HepG2 (cell line): ENCODE results near the gene ZACN. TPM values are rescaled to one million over a fixed set of nuclear protein-coding genes. Genes with fewer than 3 reads are reported as not detected.
A peak's percentile ranks its signal among the peaks of the same experiment; 100 is the strongest.

Source experiments
- ATF7 ChIP-seq, 2 experiments: fragments of 450-650 bp in 1 of 2; sonication (generic) in 1 of 2; formaldehyde crosslinking in 1 of 2; IDR thresholded peaks; 2 replicates each; pipeline versions ENCODE4 v1.4.0 to v1.6.1; 2016 to 2020; ENCODE audit warnings: antibody characterized with exemption in 1 of 2, mild to moderate bottlenecking in 1 of 2, missing genetic modification reagents in 1 of 2
- DMAP1 ChIP-seq: IDR thresholded peaks from 2 replicates; pipeline ENCODE4 v1.6.1; 2016
- ESRRA ChIP-seq: sonication (generic); formaldehyde crosslinking; IDR thresholded peaks from 2 replicates; pipeline ENCODE4 v1.5.1; 2020; ENCODE audit warnings: mild to moderate bottlenecking, low read depth, missing genetic modification reagents
- FOXC1 ChIP-seq: sonication (generic); formaldehyde crosslinking; IDR thresholded peaks from 2 replicates; pipeline ENCODE4 v1.8.0; 2022; ENCODE audit warnings: mild to moderate bottlenecking, missing genetic modification reagents, borderline replicate concordance
- IRF1 ChIP-seq: sonication (generic); formaldehyde crosslinking; IDR thresholded peaks from 2 replicates; pipeline ENCODE4 v1.4.0; 2020; ENCODE audit warnings: low read depth, mild to moderate bottlenecking, missing genetic modification reagents
- ISL2 ChIP-seq: sonication (generic); formaldehyde crosslinking; IDR thresholded peaks from 2 replicates; pipeline ENCODE4 v1.5.0; 2020; ENCODE audit warnings: missing genetic modification reagents
- MYC ChIP-seq: sonication (generic); formaldehyde crosslinking; IDR thresholded peaks from 2 replicates; pipeline ENCODE4 v1.9.0; 2021; ENCODE audit warnings: missing genetic modification reagents, borderline replicate concordance
- NCOA2 ChIP-seq: sonication (generic); formaldehyde crosslinking; IDR thresholded peaks from 2 replicates; pipeline ENCODE4 v1.8.0; 2022; ENCODE audit warnings: inconsistent platforms
- RARG ChIP-seq: sonication (generic); formaldehyde crosslinking; IDR thresholded peaks from 2 replicates; pipeline ENCODE4 v1.4.0; 2020; ENCODE audit warnings: low read depth, mild to moderate bottlenecking, missing genetic modification reagents
- TAF1 ChIP-seq: sonication (generic); formaldehyde crosslinking; IDR thresholded peaks from 2 replicates; pipeline ENCODE4 v1.4.0; 2020; ENCODE audit warnings: missing genetic modification reagents
- ZNF251 ChIP-seq: sonication (generic); formaldehyde crosslinking; IDR thresholded peaks from 2 replicates; pipeline ENCODE4 v1.9.0; 2021; ENCODE audit warnings: mild to moderate bottlenecking, missing genetic modification reagents
- ZNF441 ChIP-seq: sonication (generic); formaldehyde crosslinking; IDR thresholded peaks from 2 replicates; pipeline ENCODE4 v1.7.0; 2021; ENCODE audit warnings: missing genetic modification reagents, borderline replicate concordance
- ZNF605 ChIP-seq: sonication (generic); formaldehyde crosslinking; IDR thresholded peaks from 2 replicates; pipeline ENCODE4 v1.8.0; 2022; ENCODE audit warnings: mild to moderate bottlenecking, missing genetic modification reagents
- ZNF616 ChIP-seq: sonication (generic); formaldehyde crosslinking; IDR thresholded peaks from 2 replicates; pipeline ENCODE4 v1.5.0; 2020; ENCODE audit warnings: low read depth, mild to moderate bottlenecking, missing genetic modification reagents
- ZNF841 ChIP-seq: sonication (generic); formaldehyde crosslinking; IDR thresholded peaks from 2 replicates; pipeline ENCODE4 v1.8.1; 2023; ENCODE audit warnings: missing genetic modification reagents, borderline replicate concordance
- polyA plus RNA-seq, 8 experiments: library from polyadenylated mRNA; depleted of rRNA in 3 of 8; stranded (reverse) in 7 of 8; unstranded in 1 of 8; fragments of >200 nt; fragmentation: Illumina TruSeq in 4 of 8; extraction: Trizol in 4 of 8; gene quantifications; 2 replicates each; pipeline versions ENCODE4 v1.2.1 to v1.2.3, GENCODE V29; 2011 to 2016; ENCODE audit warnings: low read depth in 4 of 8, missing spikeins in 1 of 8, mixed read lengths in 1 of 8; ENCODE audit not compliant: insufficient read depth in 1 of 8
- total RNA-seq, 5 experiments: library from RNA; depleted of rRNA; stranded (reverse); fragments of >200 nt; fragmentation: Illumina TruSeq; extraction: Trizol; gene quantifications; 2 replicates each; pipeline ENCODE4 v1.2.3, GENCODE V29; 2016; ENCODE audit warnings: low read depth in 1 of 5
- TF ChIP-seq, protein P1 (sequence below): IDR thresholded peaks from 2 replicates; pipeline ENCODE4 v1.4.0; 2020; ENCODE audit warnings: mild to moderate bottlenecking, missing genetic modification reagents
- TF ChIP-seq, protein P2 (sequence below): sonication (generic); formaldehyde crosslinking; IDR thresholded peaks from 2 replicates; pipeline ENCODE4 v1.9.0; 2021; ENCODE audit warnings: missing genetic modification reagents, borderline replicate concordance
- TF ChIP-seq, protein P3 (sequence below): sonication (generic); formaldehyde crosslinking; IDR thresholded peaks from 2 replicates; pipeline ENCODE4 v1.4.0; 2020; ENCODE audit warnings: missing genetic modification reagents, mild to moderate bottlenecking, borderline replicate concordance

The ZACN gene
- total and polyA plus RNA-seq, 2 of the 13 experiments (the other 11 are each of a cell fraction or from before 2014, with no cell fraction given), result 0.11 to 0.15 TPM

GRCh38 chr17:76072148-76072858 is 6.7 kb upstream of the ZACN start, which contains the start of gene SRP68 (continued):
- TF ChIP-seq, protein P1, sequence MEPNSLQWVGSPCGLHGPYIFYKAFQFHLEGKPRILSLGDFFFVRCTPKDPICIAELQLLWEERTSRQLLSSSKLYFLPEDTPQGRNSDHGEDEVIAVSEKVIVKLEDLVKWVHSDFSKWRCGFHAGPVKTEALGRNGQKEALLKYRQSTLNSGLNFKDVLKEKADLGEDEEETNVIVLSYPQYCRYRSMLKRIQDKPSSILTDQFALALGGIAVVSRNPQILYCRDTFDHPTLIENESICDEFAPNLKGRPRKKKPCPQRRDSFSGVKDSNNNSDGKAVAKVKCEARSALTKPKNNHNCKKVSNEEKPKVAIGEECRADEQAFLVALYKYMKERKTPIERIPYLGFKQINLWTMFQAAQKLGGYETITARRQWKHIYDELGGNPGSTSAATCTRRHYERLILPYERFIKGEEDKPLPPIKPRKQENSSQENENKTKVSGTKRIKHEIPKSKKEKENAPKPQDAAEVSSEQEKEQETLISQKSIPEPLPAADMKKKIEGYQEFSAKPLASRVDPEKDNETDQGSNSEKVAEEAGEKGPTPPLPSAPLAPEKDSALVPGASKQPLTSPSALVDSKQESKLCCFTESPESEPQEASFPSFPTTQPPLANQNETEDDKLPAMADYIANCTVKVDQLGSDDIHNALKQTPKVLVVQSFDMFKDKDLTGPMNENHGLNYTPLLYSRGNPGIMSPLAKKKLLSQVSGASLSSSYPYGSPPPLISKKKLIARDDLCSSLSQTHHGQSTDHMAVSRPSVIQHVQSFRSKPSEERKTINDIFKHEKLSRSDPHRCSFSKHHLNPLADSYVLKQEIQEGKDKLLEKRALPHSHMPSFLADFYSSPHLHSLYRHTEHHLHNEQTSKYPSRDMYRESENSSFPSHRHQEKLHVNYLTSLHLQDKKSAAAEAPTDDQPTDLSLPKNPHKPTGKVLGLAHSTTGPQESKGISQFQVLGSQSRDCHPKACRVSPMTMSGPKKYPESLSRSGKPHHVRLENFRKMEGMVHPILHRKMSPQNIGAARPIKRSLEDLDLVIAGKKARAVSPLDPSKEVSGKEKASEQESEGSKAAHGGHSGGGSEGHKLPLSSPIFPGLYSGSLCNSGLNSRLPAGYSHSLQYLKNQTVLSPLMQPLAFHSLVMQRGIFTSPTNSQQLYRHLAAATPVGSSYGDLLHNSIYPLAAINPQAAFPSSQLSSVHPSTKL, result peak; percentile 71
- no peak for TF ChIP-seq ZNF251
- peak; percentile 97 for TF ChIP-seq TAF1
- peak; percentile 92 for TF ChIP-seq IRF1 (CRISPR knock-in tag)
- peak; percentile 79 for TF ChIP-seq DMAP1 (CRISPR knock-in tag)
- TF ChIP-seq RARG, result 0 out of 2 replicates have a peak, but pooled peaks have one; percentile 34
- peak; percentile 93 for TF ChIP-seq ZNF605 (CRISPR knock-in tag)
- TF ChIP-seq FOXC1 (CRISPR knock-in tag), result peak; percentile 90
- TF ChIP-seq ZNF441 (CRISPR knock-in tag), result peak; percentile 99
- TF ChIP-seq, protein P2, sequence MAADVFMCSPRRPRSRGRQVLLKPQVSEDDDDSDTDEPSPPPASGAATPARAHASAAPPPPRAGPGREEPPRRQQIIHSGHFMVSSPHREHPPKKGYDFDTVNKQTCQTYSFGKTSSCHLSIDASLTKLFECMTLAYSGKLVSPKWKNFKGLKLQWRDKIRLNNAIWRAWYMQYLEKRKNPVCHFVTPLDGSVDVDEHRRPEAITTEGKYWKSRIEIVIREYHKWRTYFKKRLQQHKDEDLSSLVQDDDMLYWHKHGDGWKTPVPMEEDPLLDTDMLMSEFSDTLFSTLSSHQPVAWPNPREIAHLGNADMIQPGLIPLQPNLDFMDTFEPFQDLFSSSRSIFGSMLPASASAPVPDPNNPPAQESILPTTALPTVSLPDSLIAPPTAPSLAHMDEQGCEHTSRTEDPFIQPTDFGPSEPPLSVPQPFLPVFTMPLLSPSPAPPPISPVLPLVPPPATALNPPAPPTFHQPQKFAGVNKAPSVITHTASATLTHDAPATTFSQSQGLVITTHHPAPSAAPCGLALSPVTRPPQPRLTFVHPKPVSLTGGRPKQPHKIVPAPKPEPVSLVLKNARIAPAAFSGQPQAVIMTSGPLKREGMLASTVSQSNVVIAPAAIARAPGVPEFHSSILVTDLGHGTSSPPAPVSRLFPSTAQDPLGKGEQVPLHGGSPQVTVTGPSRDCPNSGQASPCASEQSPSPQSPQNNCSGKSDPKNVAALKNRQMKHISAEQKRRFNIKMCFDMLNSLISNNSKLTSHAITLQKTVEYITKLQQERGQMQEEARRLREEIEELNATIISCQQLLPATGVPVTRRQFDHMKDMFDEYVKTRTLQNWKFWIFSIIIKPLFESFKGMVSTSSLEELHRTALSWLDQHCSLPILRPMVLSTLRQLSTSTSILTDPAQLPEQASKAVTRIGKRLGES (CRISPR knock-in tag), result no peak
- TF ChIP-seq ZNF616 (CRISPR knock-in tag), result peak; percentile 70
- peak; percentile 60; the same call in 1 of the 2 replicates for TF ChIP-seq NCOA2 (CRISPR knock-in tag)
- TF ChIP-seq, protein P3, sequence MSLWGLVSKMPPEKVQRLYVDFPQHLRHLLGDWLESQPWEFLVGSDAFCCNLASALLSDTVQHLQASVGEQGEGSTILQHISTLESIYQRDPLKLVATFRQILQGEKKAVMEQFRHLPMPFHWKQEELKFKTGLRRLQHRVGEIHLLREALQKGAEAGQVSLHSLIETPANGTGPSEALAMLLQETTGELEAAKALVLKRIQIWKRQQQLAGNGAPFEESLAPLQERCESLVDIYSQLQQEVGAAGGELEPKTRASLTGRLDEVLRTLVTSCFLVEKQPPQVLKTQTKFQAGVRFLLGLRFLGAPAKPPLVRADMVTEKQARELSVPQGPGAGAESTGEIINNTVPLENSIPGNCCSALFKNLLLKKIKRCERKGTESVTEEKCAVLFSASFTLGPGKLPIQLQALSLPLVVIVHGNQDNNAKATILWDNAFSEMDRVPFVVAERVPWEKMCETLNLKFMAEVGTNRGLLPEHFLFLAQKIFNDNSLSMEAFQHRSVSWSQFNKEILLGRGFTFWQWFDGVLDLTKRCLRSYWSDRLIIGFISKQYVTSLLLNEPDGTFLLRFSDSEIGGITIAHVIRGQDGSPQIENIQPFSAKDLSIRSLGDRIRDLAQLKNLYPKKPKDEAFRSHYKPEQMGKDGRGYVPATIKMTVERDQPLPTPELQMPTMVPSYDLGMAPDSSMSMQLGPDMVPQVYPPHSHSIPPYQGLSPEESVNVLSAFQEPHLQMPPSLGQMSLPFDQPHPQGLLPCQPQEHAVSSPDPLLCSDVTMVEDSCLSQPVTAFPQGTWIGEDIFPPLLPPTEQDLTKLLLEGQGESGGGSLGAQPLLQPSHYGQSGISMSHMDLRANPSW (CRISPR knock-in tag), result peak; percentile 45; the same call in 1 of the 2 replicates
- TF ChIP-seq ESRRA, result peak; percentile 73
- no peak for TF ChIP-seq ATF7 (IDR thresholded peaks at IDR 0.05)
- peak; percentile 64; the same call in 1 of the 2 replicates for TF ChIP-seq ATF7 (CRISPR knock-in tag; IDR thresholded peaks at IDR 0.05)
- TF ChIP-seq ISL2 (CRISPR knock-in tag), result peak; percentile 70
- peak; percentile 93 for TF ChIP-seq MYC (CRISPR knock-in tag)
- 0 out of 2 replicates have a peak, but pooled peaks have one; percentile 41 for TF ChIP-seq ZNF841 (CRISPR knock-in tag)
